ENCODE data around the gene BCR. TPM values are rescaled to one million over a fixed set of nuclear protein-coding genes. Genes with fewer than 3 reads are reported as not detected.
A peak's percentile ranks its signal among the peaks of the same experiment; 100 is the strongest.

BCR gene
- total RNA-seq, 1 donor from 2014 or later, result 186 TPM

GRCh38 chr22:23151827-23152226 is 28.5 kb upstream of the BCR start:
- no peak for DNase-seq

- DNase-seq, result peak; percentile 14
Observed at GRCh38 chr22:23152238-23153114, 27.8 kb upstream of the BCR start.

- no peak for DNase-seq
Observed at GRCh38 chr22:23153994-23154393, 26.3 kb upstream of the BCR start.

DNA sequence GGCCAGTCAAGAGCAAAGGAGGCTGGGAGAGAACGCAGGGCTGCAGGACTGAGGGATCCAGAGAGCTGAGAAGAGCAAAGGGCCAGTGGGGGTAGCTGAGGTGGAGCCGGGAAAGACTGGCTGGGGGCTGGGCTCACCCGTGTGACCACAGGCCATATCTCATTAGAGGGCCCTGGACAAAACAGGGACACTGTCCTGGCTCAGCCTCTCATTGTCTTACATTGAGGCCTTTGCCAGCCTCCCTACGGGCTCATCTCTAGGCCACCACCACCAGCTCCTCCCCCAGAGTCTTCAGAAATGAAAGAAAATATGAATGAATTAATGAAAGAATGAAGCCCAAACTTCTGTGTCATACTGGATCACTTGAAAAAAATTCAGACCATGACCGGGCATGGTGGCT is 25.8 kb upstream of the BCR start:
- DNase-seq, result no peak

DNA sequence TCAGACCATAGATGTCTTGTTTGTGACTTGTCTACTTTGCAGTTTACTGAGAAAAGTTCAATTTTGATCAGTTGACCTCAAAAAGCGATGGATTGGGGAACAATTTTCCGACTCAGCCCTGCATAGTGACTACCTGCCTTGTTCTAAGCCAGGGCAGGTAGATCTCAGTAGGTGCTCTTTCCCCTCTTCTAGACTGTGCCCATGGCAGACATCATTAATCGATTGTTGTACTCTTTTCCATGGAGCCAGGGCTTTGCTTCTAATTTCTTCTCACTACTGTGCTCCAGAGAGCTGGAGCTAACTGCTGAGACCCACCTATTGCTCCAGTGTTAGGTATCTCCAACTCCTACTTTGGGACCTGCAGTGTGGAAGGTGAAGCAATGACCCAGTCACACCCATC is 25.2 kb upstream of the BCR start:
- no peak for DNase-seq

- DNase-seq, result no peak
Observed at GRCh38 chr22:23155831-23156230, 24.5 kb upstream of the BCR start.

- no peak for DNase-seq
Observed at GRCh38 chr22:23156286-23156685, 24.0 kb upstream of the BCR start.

DNA sequence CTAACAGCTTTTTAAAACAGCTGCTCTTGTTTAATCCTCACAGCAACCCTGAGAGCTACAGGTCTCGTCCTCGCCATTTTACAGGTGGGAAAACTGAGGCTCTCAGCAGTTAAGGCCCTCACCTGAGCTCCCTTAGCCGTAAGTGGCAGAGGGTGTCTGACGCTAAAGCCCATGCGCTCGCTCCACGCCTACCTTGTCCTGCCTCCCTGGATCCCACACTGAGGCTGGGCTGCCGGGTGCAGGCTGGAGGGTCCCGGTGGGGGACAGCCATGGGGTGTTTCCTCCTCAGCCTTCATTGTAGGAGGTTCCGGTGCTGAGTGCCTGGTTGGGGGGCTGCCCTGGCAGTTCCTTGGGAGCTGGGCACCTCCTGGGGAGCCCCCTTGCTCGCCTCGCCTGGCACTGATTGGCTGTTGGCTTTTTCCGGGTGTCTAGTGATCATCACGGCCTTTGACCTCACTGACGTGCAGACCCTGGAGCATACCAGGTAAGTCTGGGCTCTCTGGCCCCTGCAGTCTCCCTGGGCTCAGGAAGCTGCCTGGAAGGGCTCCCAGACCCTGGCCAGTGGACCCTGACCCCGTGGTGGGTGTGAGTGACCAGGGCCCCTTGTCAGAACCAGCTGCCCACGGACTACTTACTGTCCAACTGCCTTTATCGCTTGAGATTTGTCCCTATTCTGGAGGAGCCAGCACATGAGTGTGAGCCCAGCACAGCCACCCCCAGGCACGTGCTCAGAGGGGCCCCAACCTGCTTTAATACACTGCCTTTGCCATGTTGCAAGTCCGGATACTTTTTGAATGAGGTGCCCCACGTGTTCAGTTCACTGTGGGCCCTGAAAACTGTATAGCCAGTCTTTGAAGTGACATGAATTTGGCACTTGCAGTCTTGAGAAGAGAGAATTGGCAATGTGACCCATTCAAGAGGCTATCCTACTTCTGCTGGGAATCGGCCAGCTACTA is 22.5 kb upstream of the BCR start:
- no peak for DNase-seq

GRCh38 chr22:23158516-23159290 is 21.6 kb upstream of the BCR start:
- DNase-seq, result no peak

DNA sequence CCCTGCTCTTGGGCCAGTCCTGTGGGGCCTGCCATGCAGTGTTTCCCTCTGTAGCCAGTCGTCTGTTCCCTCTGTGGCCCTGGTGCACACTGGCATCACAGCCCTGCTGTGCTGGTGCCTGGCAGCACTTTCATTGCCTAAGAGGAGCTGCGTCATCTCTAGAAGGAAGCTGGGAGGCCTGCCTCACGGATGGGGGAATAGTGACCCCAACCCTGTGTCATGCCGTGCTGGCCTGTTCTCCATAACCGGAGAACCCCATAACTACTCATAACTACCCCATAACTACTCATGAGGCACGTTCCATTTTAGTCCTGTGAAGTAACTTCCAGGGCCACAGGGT is 21.0 kb upstream of the BCR start:
- DNase-seq, result no peak

GRCh38 chr22:23161029-23161428 is 19.3 kb upstream of the BCR start:
- DNase-seq, result no peak

GRCh38 chr22:23161574-23161973 is 18.7 kb upstream of the BCR start:
- DNase-seq, result no peak

DNA sequence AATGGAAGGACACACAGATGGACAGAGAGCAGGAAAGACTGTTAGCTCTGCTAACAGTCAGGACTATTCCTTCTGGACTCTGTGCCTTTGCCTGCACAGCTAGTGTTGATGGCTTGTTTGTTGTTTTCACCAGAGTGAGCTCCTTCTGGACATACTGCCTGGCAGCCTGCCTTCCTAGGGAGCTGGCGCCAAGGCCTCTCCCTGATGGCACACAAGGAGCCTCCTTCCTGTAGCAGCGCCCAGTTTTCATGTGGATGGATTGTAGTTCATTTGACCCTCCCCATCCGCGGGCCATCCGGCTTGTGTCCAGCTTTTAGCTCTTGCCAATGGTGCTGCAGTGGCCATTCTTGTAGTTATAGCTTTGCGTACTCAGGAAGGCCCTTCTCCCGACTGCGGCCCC is 16.6 kb upstream of the BCR start:
- no peak for DNase-seq

- no peak for DNase-seq
Observed at GRCh38 chr22:23164091-23164490, 16.2 kb upstream of the BCR start.

DNA sequence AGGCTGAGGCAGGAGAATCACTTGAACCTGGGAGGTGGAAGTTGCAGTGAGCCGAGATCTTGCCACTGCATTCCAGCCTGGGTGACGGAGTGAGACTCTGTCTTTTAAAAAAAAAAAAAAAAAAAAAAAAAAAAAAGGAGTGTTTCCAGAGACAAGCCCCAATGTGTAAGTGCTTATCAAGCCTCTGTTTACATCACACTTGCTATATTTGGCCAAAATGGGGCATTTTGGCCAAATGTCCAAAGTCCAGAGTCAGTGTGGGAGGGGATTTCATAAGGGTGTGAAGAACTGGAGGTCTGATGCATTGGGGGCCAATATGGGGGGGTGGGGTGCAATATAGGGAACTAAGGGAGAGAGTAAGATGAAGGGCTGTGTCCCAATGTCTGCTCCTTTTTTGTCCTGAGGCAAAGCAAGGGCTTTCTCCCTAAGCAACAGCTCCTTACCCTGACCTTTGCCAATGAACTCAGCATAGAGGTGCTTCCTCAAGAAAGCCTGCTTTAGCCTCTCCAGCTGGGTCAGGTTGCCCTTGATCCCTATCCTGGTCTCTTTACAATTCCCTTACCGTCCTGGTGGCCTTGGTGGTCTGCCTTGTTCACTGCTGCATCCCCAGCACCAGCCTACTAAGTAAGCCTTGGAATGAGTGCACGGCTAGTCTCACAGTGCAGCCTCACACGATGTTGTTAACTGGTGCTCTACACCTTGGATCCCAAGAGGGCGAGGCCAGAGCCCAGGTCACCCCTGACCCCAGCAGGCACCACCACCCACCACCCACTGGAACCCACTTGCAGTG is 14.1 kb upstream of the BCR start:
- no peak for DNase-seq

GRCh38 chr22:23166841-23167616 is 13.3 kb upstream of the BCR start:
- no peak for DNase-seq

DNA sequence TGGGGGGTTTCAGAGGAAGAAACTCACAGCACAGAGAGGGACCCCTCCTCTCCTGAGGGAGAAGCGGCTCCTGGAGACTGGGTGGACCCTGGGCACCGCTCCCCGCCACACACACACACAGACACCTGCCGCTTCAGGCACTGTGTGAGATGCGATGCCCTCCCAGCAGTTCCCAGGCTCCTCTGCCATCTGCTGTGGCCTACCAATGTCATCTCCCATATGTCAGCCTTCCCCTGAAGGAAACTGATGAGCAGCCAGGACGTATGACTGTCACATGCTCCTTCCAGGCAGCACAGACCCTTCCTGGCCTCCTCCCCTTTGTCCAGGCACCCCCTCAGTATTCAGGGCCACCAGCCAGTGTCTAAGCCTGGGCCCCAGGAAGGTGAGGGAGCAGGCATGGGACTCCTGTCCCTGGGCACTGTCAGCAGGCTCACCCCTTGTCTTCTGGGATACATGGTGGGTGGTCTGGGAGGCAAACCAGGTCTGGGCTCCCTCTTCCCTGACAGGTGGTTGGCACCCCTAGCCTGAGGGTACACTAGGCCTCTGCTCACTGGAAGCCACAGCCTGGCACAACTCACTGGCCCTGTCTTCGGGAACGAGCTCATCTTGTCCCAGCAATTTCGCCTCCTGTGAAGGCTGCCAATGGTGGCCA is 11.8 kb upstream of the BCR start:
- DNase-seq, result no peak

DNA sequence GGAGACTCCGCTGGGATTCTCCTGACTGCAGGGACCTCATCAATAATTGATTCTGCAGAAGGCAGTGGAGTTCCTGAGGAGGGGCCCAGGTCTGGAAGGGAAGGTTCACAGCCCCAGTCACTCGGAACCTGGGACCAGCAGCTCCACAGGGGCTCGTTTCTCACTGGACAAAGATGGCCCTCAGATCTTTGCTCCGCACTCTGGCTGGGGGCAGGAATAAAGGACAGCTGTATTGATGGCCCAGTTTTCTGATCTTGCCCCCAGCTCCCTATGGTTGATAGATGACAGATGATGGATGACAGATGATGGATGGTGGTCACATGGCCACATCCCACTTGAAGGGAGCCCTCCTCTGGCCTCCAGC is 11.3 kb upstream of the BCR start:
- DNase-seq, result no peak

DNA sequence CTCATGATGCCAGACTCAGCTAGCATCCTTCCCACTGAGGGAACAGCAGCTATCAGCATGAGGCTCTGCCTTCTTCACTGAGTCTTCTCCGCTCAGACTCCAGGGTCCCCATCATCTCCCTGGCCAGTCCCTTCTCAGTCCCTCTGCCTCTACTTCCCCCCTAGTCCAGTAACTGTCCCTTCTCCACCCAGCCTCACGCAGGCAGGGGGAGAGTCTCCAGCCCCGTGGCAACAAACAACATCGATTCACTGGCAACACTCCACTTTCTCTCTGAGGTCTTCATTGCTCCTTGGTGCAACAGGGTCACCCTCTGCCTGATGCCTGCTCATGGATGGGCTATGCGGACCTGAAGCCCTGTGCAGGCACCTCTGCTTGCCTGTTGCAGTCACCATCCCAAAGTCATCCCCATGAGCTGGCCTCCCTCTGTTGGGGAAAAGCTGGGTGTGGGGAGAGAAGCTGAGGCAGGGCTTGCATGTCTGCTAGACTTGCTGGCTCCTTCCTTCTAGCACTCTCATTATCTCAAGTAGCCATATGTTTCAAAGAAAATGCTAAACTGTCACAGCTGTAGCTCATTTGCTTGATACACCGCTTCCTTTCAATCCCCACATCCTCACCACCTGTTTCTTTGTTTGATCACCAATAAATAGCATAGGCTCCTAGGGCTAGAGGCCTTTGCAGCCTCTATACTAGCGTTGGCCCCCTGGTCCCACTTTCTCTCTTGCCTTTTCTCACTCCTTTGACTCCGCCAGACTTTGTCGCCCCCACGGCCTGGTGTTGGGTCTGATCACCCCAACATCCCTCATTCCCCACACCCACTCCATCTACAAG is 4.3 kb upstream of the BCR start:
- DNase-seq, result no peak

DNA sequence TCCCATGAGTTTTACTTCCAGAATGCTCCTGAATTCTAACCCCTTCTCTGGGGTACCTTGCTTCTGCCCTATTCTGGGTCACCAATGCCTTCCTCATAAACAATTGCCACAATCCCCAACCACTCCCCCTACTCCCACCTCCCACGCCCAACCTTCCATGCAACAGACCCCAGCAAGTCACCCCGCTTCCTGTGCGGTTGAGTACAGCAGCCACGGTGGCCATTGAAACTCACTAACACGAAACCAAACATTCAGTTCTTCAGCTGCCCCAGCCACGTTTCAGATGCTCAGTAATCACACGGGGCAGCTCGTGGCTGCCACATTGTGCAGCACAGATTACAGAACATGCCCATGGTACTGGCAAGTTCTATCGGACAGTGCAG is 3.7 kb upstream of the BCR start:
- no peak for DNase-seq

Measured in dermis blood vessel endothelial cell (primary cell).